HEK293 (cell line): ENCODE data around the gene ZCCHC17.

Source experiments
- ELK4 ChIP-seq: IDR thresholded peaks from 2 replicates; pipeline ENCODE4 v1.6.1; 2011; ENCODE audit warnings: mild to moderate bottlenecking, low read depth, low read length, borderline replicate concordance
- FEZF1 ChIP-seq: fragments of 450-650 bp; formaldehyde crosslinking; IDR thresholded peaks from 2 replicates; pipeline ENCODE4 v1.5.1; 2016; ENCODE audit warnings: missing biosample characterization, missing genetic modification characterization
- KLF1 ChIP-seq: fragments of 450-650 bp; formaldehyde crosslinking; IDR thresholded peaks from 2 replicates; pipeline ENCODE4 v1.5.1; 2016; ENCODE audit warnings: missing biosample characterization, missing genetic modification characterization
- KLF9 ChIP-seq: fragments of 450-650 bp; formaldehyde crosslinking; IDR thresholded peaks from 2 replicates; pipeline ENCODE4 v1.5.1; 2016; ENCODE audit warnings: missing biosample characterization, missing genetic modification characterization, low read depth
- PRDM10 ChIP-seq: fragments of 450-650 bp; formaldehyde crosslinking; IDR thresholded peaks from 2 replicates; pipeline ENCODE4 v1.5.1; 2016; ENCODE audit warnings: missing biosample characterization, missing genetic modification characterization
- SP7 ChIP-seq: fragments of 450-650 bp; formaldehyde crosslinking; IDR thresholded peaks from 2 replicates; pipeline ENCODE4 v1.5.1; 2016; ENCODE audit warnings: missing biosample characterization, missing genetic modification characterization
- TRIM28 ChIP-seq: IDR thresholded peaks from 2 replicates; pipeline ENCODE4 v1.6.1; 2011; ENCODE audit warnings: low read length, control low read depth, borderline replicate concordance
- YY1 ChIP-seq: fragments of 450-650 bp; formaldehyde crosslinking; IDR thresholded peaks from 2 replicates; pipeline ENCODE4 v1.5.1; 2018; ENCODE audit warnings: missing biosample characterization, missing genetic modification characterization
- YY2 ChIP-seq: fragments of 450-650 bp; formaldehyde crosslinking; IDR thresholded peaks from 2 replicates; pipeline ENCODE4 v1.5.1; 2016; ENCODE audit warnings: missing biosample characterization, missing genetic modification characterization
- ZBTB44 ChIP-seq: fragments of 450-650 bp; IDR thresholded peaks from 2 replicates; pipeline ENCODE4 v1.5.1; 2018; ENCODE audit warnings: missing biosample characterization, mild to moderate bottlenecking, missing genetic modification characterization
- ZBTB8A ChIP-seq: fragments of 450-650 bp; formaldehyde crosslinking; IDR thresholded peaks from 2 replicates; pipeline ENCODE4 v1.5.1; 2016; ENCODE audit warnings: missing biosample characterization, missing genetic modification characterization
- ZFHX2 ChIP-seq: fragments of 450-650 bp; formaldehyde crosslinking; conservative IDR thresholded peaks from 2 replicates; pipeline ENCODE4 v1.5.1; 2016; ENCODE audit warnings: missing biosample characterization, missing genetic modification characterization
- ZNF155 ChIP-seq: fragments of 450-650 bp; formaldehyde crosslinking; IDR thresholded peaks from 2 replicates; pipeline ENCODE4 v1.5.1; 2016; ENCODE audit warnings: missing biosample characterization, missing genetic modification characterization
- ZNF16 ChIP-seq: fragments of 450-650 bp; formaldehyde crosslinking; IDR thresholded peaks from 2 replicates; pipeline ENCODE4 v1.5.1; 2016; ENCODE audit warnings: low read depth, missing biosample characterization, missing genetic modification characterization
- ZNF274 ChIP-seq, 2 experiments: fragments of 200-500 bp in 1 of 2; fragments of 450-650 bp in 1 of 2; sonication (Bioruptor generic) in 1 of 2; formaldehyde crosslinking in 1 of 2; IDR thresholded peaks; 2 replicates each; pipeline versions ENCODE4 v1.5.1 to v1.6.1; 2014 to 2016; ENCODE audit warnings: borderline replicate concordance in 1 of 2, inconsistent platforms in 1 of 2, low read length in 1 of 2, missing biosample characterization in 1 of 2, missing genetic modification characterization in 1 of 2
- ZNF37A ChIP-seq: fragments of 450-650 bp; IDR thresholded peaks from 2 replicates; pipeline ENCODE4 v1.5.1; 2018; ENCODE audit warnings: missing biosample characterization, missing genetic modification characterization
- ZNF398 ChIP-seq: fragments of 450-650 bp; formaldehyde crosslinking; IDR thresholded peaks from 2 replicates; pipeline ENCODE4 v1.5.1; 2017; ENCODE audit warnings: missing biosample characterization, missing genetic modification characterization
- ZNF521 ChIP-seq: fragments of 450-650 bp; formaldehyde crosslinking; IDR thresholded peaks from 2 replicates; pipeline ENCODE4 v1.5.1; 2017; ENCODE audit warnings: missing biosample characterization, mild to moderate bottlenecking, missing genetic modification characterization
- ZNF560 ChIP-seq: fragments of 450-650 bp; formaldehyde crosslinking; IDR thresholded peaks from 2 replicates; pipeline ENCODE4 v1.5.1; 2017; ENCODE audit warnings: missing biosample characterization, missing genetic modification characterization, borderline replicate concordance
- ZNF624 ChIP-seq: fragments of 450-650 bp; formaldehyde crosslinking; IDR thresholded peaks from 2 replicates; pipeline ENCODE4 v1.5.1; 2017; ENCODE audit warnings: missing biosample characterization, missing genetic modification characterization
- ZNF654 ChIP-seq: fragments of 450-650 bp; formaldehyde crosslinking; IDR thresholded peaks from 2 replicates; pipeline ENCODE4 v1.5.1; 2016; ENCODE audit warnings: low read depth, missing biosample characterization, missing genetic modification characterization
- ZNF664 ChIP-seq: fragments of 450-650 bp; formaldehyde crosslinking; IDR thresholded peaks from 2 replicates; pipeline ENCODE4 v1.5.1; 2016; ENCODE audit warnings: missing biosample characterization, missing genetic modification characterization
- ZNF677 ChIP-seq: fragments of 450-650 bp; IDR thresholded peaks from 2 replicates; pipeline ENCODE4 v1.5.0; 2018; ENCODE audit warnings: missing biosample characterization, mild to moderate bottlenecking, missing genetic modification characterization, moderate library complexity
- ZNF747 ChIP-seq: fragments of 450-650 bp; formaldehyde crosslinking; IDR thresholded peaks from 2 replicates; pipeline ENCODE4 v1.5.1; 2016; ENCODE audit warnings: missing biosample characterization, missing genetic modification characterization
- ZNF768 ChIP-seq: fragments of 450-650 bp; formaldehyde crosslinking; IDR thresholded peaks from 2 replicates; pipeline ENCODE4 v1.5.1; 2018; ENCODE audit warnings: missing biosample characterization, mild to moderate bottlenecking, missing genetic modification characterization
- ZNF791 ChIP-seq: fragments of 450-650 bp; formaldehyde crosslinking; IDR thresholded peaks from 2 replicates; pipeline ENCODE4 v1.5.1; 2016; ENCODE audit warnings: missing biosample characterization, missing genetic modification characterization
- ZNF792 ChIP-seq: fragments of 450-650 bp; formaldehyde crosslinking; IDR thresholded peaks from 2 replicates; pipeline ENCODE4 v1.5.1; 2016; ENCODE audit warnings: missing biosample characterization, missing genetic modification characterization
- ZXDB ChIP-seq: fragments of 450-650 bp; formaldehyde crosslinking; IDR thresholded peaks from 2 replicates; pipeline ENCODE4 v1.5.1; 2016; ENCODE audit warnings: missing biosample characterization, missing genetic modification characterization
- TF ChIP-seq, protein P1 (sequence below): fragments of 450-650 bp; formaldehyde crosslinking; IDR thresholded peaks from 2 replicates; pipeline ENCODE4 v1.5.1; 2016; ENCODE audit warnings: missing biosample characterization, missing genetic modification characterization
- TF ChIP-seq, protein P2 (sequence below): fragments of 450-650 bp; formaldehyde crosslinking; IDR thresholded peaks from 2 replicates; pipeline ENCODE4 v1.5.1; 2016; ENCODE audit warnings: missing biosample characterization, missing genetic modification characterization, borderline replicate concordance

ZCCHC17 gene

DNA sequence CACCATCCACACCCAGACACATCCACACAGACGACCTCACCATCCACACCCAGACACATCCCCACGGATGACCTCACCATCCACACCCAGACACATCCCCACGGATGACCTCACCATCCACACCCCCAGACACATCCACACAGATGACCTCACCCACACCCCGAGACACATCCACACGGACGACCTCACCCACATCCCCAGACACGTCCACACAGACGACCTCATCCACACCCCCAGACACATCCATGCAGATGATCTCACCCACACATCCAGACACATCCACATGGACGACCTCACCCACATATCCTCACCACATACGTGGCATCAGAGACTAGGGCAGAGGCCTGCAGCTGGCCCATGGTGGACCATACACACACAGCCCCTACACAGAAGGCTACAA is 90.8 kb downstream of the ZCCHC17 start (continued):
- TF ChIP-seq ZNF37A (tag by site-specific recombination) (no peak), YY2 (tag by site-specific recombination) (no peak), ZNF792 (tag by site-specific recombination) (no peak), ZNF768 (tag by site-specific recombination) (no peak), ZNF398 (tag by site-specific recombination) (peak; percentile 61), ZNF560 (no peak), ZBTB8A (tag by site-specific recombination) (no peak), ZXDB (tag by site-specific recombination) (no peak), ZNF791 (peak; percentile 59; the same call in 1 of the 2 replicates), ZNF677 (no peak), ELK4 (no peak), FEZF1 (tag by site-specific recombination) (no peak), ZNF155 (tag by site-specific recombination) (no peak), TRIM28 (no peak), ZNF664 (tag by site-specific recombination) (no peak), YY1 (tag by site-specific recombination) (no peak), ZNF654 (tag by site-specific recombination) (no peak), ZNF624 (tag by site-specific recombination) (no peak), SP7 (tag by site-specific recombination) (peak; percentile 70; the same call in 1 of the 2 replicates), ZNF274 (IDR thresholded peaks at IDR 0.05; ENCODE audit: low read length) (no peak), ZNF274 (tag by site-specific recombination; IDR thresholded peaks at IDR 0.05; ENCODE audit: borderline replicate concordance) (no peak), KLF1 (tag by site-specific recombination) (peak; percentile 96), ZNF521 (tag by site-specific recombination) (no peak), ZNF747 (tag by site-specific recombination) (no peak), KLF9 (tag by site-specific recombination) (peak; percentile 54; the same call in 1 of the 2 replicates), ZBTB44 (no peak), ZFHX2 (peak; percentile 99), PRDM10 (tag by site-specific recombination) (peak; percentile 76), ZNF16 (tag by site-specific recombination) (no peak)
- TF ChIP-seq, protein P1, sequence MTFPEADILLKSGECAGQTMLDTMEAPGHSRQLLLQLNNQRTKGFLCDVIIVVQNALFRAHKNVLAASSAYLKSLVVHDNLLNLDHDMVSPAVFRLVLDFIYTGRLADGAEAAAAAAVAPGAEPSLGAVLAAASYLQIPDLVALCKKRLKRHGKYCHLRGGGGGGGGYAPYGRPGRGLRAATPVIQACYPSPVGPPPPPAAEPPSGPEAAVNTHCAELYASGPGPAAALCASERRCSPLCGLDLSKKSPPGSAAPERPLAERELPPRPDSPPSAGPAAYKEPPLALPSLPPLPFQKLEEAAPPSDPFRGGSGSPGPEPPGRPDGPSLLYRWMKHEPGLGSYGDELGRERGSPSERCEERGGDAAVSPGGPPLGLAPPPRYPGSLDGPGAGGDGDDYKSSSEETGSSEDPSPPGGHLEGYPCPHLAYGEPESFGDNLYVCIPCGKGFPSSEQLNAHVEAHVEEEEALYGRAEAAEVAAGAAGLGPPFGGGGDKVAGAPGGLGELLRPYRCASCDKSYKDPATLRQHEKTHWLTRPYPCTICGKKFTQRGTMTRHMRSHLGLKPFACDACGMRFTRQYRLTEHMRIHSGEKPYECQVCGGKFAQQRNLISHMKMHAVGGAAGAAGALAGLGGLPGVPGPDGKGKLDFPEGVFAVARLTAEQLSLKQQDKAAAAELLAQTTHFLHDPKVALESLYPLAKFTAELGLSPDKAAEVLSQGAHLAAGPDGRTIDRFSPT (tag by site-specific recombination): peak; percentile 93
- TF ChIP-seq, protein P2, sequence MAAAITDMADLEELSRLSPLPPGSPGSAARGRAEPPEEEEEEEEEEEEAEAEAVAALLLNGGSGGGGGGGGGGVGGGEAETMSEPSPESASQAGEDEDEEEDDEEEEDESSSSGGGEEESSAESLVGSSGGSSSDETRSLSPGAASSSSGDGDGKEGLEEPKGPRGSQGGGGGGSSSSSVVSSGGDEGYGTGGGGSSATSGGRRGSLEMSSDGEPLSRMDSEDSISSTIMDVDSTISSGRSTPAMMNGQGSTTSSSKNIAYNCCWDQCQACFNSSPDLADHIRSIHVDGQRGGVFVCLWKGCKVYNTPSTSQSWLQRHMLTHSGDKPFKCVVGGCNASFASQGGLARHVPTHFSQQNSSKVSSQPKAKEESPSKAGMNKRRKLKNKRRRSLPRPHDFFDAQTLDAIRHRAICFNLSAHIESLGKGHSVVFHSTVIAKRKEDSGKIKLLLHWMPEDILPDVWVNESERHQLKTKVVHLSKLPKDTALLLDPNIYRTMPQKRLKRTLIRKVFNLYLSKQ (tag by site-specific recombination): no peak
